Fibroblast of villous mesenchyme (primary cell): Measurements from ENCODE around the gene BUD13. TPM values are rescaled to one million over a fixed set of nuclear protein-coding genes. Genes with fewer than 3 reads are reported as not detected.

Experiments
- DNase-seq: peaks from one replicate; pipeline ENCODE4 v3.0.0-alpha.2; 2010; ENCODE audit warnings: low read depth
- H3K4me3 ChIP-seq: 2 replicates; pipeline ENCODE4 v1.5.1; 2011; ENCODE audit warnings: low read depth, mild to moderate bottlenecking, low read length
- total RNA-seq: library from RNA; depleted of rRNA; stranded (reverse); fragments of >200 nt; gene quantifications from 2 replicates; pipeline ENCODE4 v1.2.3, GENCODE V29; 2012
- TF ChIP-seq, protein P1 (sequence below): IDR thresholded peaks from 2 replicates; pipeline ENCODE4 v1.5.1; 2012; ENCODE audit warnings: low read depth, mild to moderate bottlenecking, low read length; ENCODE audit not compliant: insufficient read depth

BUD13 gene
- total RNA-seq, 1 donor, result 16.8 TPM

DNA sequence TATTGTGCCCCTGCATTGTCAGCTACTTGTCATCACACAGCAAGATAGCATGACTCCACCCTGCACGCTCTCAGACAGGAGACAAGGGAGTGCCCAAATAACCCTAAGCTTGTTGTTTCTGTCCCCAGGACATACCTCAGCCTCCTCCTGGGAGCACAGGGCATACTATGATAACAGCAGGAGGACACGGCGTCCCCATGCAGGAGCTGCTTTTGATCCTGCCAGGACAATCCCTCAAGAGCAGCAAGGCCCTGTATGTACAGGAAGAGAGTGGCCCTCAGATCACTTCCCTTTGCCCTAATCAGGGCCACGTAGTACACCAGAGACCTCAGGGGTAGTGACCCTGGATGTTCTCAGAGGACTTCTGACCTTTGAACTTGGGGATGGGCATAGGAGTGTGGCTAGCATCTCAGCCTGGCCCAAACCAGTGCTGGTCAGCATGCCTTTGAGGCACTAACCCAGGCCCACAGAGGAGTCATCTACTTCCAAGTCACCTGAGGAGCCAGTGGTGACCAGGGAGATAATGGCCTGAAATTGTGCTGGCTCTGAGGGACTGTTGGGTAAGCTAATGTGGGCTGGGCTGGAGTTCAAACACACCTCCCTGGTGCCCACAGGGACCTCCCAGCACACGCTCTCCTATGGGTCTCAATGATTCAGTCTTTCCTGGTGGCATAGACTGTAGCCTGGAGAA lies 41.1 kb upstream of the BUD13 start:
- TF ChIP-seq, protein P1, sequence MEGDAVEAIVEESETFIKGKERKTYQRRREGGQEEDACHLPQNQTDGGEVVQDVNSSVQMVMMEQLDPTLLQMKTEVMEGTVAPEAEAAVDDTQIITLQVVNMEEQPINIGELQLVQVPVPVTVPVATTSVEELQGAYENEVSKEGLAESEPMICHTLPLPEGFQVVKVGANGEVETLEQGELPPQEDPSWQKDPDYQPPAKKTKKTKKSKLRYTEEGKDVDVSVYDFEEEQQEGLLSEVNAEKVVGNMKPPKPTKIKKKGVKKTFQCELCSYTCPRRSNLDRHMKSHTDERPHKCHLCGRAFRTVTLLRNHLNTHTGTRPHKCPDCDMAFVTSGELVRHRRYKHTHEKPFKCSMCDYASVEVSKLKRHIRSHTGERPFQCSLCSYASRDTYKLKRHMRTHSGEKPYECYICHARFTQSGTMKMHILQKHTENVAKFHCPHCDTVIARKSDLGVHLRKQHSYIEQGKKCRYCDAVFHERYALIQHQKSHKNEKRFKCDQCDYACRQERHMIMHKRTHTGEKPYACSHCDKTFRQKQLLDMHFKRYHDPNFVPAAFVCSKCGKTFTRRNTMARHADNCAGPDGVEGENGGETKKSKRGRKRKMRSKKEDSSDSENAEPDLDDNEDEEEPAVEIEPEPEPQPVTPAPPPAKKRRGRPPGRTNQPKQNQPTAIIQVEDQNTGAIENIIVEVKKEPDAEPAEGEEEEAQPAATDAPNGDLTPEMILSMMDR, result no peak
- DNase-seq, result no peak
- H3K4me3 ChIP-seq, result no peak overlapping the region

DNA sequence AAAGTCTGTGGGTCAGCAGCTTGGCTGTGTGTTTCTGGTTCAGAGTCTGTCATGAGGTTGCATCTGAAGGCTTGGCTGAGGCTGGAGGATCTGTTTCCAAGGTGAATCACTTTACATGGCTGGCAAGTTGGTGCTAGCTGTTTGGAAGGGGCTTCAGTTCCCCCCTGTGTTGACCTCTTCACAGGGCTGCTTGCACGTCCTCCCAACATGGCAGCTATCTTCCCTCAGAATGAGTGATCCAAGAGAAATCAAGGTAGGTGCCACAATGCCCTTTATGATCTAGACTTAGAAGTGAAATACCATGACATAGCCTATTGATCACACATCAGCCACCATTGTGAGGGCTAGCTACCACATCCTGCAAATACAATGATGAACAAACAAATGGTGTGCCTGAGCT lies 40.4 kb upstream of the BUD13 start:
- H3K4me3 ChIP-seq, result no peak overlapping the region
- DNase-seq, result no peak
- TF ChIP-seq, protein P1, result no peak

DNA sequence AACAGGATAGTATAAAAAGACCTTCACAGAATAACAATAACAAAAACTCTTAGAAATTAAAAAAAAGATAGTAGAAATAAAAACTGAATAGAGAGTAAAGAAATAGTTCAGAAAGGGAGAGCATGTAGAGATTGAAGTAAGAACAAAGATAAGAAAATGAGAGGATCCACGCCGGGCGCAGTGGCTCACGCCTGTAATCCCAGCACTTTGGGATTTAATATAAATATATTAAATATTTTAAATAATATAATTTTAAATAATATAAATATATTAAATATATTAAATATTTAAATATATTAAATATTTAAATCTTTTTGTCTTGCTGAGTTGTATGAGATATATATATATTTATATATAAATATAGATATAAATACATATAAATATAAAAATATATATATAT lies 39.3 kb upstream of the BUD13 start:
- TF ChIP-seq, protein P1, result no peak
- no peak for DNase-seq
- H3K4me3 ChIP-seq, result no peak overlapping the region

- H3K4me3 ChIP-seq, result no peak overlapping the region
- TF ChIP-seq, protein P1, result no peak
- no peak for DNase-seq
These were observed 38.4 kb upstream of the BUD13 start for GRCh38 chr11:116811194-116811593.

DNA sequence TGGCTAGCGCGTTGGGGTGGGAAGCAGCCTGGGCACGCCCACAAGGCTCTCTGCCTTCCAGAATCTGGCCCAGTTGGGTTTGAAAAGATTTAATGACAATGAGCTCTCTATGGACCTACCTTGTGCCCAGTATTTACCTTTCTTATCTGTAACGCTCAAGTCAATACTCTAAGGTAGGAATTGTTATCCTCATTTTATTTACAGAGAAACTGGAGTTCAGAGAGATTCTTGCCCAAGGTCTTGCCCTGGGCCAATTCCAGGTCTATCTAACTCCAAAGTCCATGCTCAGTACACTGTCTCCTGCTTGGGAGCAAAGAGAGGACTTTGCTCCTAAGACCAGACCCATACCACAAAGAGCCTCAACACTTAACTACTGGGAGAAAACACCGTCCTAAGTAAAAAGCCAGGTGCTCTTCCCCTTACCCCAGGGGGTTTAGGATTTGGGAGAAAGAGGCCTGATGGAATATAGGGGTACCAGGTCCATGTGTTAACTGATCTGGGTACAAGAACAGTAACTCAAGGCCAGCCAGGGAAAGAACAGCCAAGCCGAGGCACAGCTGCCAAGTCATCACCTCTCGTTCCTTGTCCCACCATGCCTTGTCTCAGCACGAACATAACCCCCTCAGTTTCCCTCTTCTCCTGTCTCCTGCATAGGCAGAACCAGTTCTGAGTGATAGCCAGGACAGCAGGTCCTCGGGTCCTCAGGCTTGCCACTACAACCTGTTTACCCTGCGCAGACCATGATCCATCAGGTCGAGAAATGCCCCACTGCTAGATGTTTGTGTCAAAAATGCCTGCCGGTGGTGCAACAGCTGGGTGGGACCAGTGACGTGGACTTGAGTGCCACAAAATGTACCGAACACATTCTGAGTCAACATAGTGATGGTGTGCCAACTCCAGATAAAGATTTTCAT lies 35.7 kb upstream of the BUD13 start:
- DNase-seq, result peak; percentile 31
- H3K4me3 ChIP-seq, result no peak overlapping the region
- TF ChIP-seq, protein P1, result no peak

- no peak for DNase-seq
- H3K4me3 ChIP-seq, result no peak overlapping the region
- TF ChIP-seq, protein P1, result no peak
These were observed 34.9 kb upstream of the BUD13 start for GRCh38 chr11:116807601-116808261.
